Lower leg skin (tissue), 4 donors: ENCODE data around the gene LRRTM3. TPM values are rescaled to one million over a fixed set of nuclear protein-coding genes. Genes with fewer than 3 reads are reported as not detected.

Experiments
- DNase-seq, 2 donors: peaks; one replicate each; pipeline ENCODE4 v3.0.0-alpha.2; 2019; ENCODE audit warnings: low spot score in 2 of 2
- H3K4me3 ChIP-seq: fragments of 200-600 bp; sonication (generic); 2 replicates; pipeline ENCODE4 v1.5.1; 2017; ENCODE audit warnings: mild to moderate bottlenecking, low read depth; ENCODE audit not compliant: poor library complexity, severe bottlenecking
- POLR2A ChIP-seq, 2 donors: fragments of 450-650 bp; IDR thresholded peaks; one replicate each; pipeline ENCODE4 v1.6.1; 2016 to 2017; ENCODE audit warnings: antibody characterized with exemption in 2 of 2, mild to moderate bottlenecking in 1 of 2, moderate library complexity in 1 of 2
- WGBS, 2 donors: methylation state at CpG; one replicate each; pipeline ENCODE4 v1.1.5; 2018; 5-methylcytosine and 5-hydroxymethylcytosine counted together
- intact Hi-C: fragments of 100-400 bp; cut with DNase I; formaldehyde crosslinking; loops from one replicate; pipeline ENCODE4 v1.15.0; 2023; ENCODE audit warnings: low total_unique reads
- total RNA-seq, 4 donors: library from RNA; depleted of rRNA; stranded (reverse); fragments of >200 nt; gene quantifications; one replicate each; pipeline ENCODE4 v1.1.0, GENCODE V29; 2016
- TF ChIP-seq, protein P1 (sequence below), 3 donors: fragments of 450-650 bp; IDR thresholded peaks; one replicate each; pipeline ENCODE4 v1.5.1; 2016; ENCODE audit warnings: antibody characterized with exemption in 3 of 3, mild to moderate bottlenecking in 3 of 3, moderate library complexity in 2 of 3

LRRTM3 gene
- total RNA-seq, 4 donors from 2014 or later: not detected

GRCh38 chr10:67049988-67050387 lies 124.2 kb downstream of the LRRTM3 start:
- no peak for DNase-seq
- intact Hi-C loops: no loop called here
- no peak overlapping the region for H3K4me3 ChIP-seq
- 75 to 78% methylated on average over 3 of the region's 3 CpGs for WGBS, 2 donors
- TF ChIP-seq, protein P1, sequence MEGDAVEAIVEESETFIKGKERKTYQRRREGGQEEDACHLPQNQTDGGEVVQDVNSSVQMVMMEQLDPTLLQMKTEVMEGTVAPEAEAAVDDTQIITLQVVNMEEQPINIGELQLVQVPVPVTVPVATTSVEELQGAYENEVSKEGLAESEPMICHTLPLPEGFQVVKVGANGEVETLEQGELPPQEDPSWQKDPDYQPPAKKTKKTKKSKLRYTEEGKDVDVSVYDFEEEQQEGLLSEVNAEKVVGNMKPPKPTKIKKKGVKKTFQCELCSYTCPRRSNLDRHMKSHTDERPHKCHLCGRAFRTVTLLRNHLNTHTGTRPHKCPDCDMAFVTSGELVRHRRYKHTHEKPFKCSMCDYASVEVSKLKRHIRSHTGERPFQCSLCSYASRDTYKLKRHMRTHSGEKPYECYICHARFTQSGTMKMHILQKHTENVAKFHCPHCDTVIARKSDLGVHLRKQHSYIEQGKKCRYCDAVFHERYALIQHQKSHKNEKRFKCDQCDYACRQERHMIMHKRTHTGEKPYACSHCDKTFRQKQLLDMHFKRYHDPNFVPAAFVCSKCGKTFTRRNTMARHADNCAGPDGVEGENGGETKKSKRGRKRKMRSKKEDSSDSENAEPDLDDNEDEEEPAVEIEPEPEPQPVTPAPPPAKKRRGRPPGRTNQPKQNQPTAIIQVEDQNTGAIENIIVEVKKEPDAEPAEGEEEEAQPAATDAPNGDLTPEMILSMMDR (IDR thresholded peaks at IDR 0.05): no peak
- TF ChIP-seq POLR2A (IDR thresholded peaks at IDR 0.05): no peak

DNA sequence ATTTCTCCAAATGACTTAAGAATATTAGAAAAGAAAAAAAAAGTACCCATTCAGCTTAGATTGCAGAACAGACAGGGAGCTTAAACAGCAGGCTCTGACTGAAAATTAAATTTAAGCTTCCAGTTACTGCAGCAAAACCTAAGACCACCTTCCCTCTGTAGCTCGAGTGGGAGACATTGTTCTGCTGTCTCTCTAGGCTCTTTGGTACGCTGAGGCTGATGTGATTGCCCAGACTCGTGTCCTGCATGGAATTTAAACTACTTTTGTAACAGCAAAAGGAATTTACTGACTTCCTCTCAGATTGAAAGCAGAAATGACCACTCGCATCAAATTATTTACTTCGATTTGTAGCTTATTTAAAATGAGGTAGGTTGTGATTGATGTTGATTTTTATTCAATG lies 124.6 kb downstream of the LRRTM3 start:
- intact Hi-C loops: no loop called here
- WGBS, 2 donors: 62 to 66% methylated on average over 5 of the region's 5 CpGs
- no peak overlapping the region for H3K4me3 ChIP-seq
- DNase-seq: no peak
- TF ChIP-seq, protein P1 (IDR thresholded peaks at IDR 0.05): no peak
- TF ChIP-seq POLR2A (IDR thresholded peaks at IDR 0.05): no peak

- H3K4me3 ChIP-seq: no peak overlapping the region
- intact Hi-C loops: no loop called here
- 88 to 94% methylated on average over 1 of the region's 1 CpG for WGBS, 2 donors
- TF ChIP-seq, protein P1 (IDR thresholded peaks at IDR 0.05): no peak
- TF ChIP-seq POLR2A (IDR thresholded peaks at IDR 0.05): no peak
- no peak for DNase-seq
These were observed 146.8 kb downstream of the LRRTM3 start for GRCh38 chr10:67072654-67073053.

DNA sequence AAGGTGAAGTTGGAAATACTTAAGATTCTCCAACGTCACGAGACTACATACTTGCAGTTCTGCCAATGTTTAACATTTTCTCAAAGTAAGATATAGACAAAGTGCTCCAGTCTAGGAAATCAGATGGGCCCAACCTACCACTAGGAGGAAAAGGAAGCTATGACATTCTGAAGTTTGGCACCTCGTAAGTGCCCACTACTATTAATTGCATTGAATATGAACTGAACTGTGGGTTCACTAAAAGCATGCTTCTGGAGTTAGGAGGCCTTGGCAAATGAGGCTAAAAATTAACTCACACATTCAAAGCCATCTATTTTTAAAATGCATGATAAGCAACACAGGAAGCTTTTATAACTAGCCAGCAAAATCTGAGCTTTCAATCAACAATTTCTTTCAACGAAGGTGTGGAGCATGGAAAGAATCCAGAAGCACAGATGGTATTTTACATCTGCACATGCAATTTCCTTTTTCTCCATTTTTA lies 149.7 kb downstream of the LRRTM3 start:
- no peak for DNase-seq
- intact Hi-C loops: no loop called here
- H3K4me3 ChIP-seq: no peak overlapping the region
- WGBS, 2 donors: 40 to 54% methylated on average over 4 of the region's 4 CpGs
- no peak for TF ChIP-seq POLR2A (IDR thresholded peaks at IDR 0.05)
- TF ChIP-seq, protein P1 (IDR thresholded peaks at IDR 0.05): no peak

DNA sequence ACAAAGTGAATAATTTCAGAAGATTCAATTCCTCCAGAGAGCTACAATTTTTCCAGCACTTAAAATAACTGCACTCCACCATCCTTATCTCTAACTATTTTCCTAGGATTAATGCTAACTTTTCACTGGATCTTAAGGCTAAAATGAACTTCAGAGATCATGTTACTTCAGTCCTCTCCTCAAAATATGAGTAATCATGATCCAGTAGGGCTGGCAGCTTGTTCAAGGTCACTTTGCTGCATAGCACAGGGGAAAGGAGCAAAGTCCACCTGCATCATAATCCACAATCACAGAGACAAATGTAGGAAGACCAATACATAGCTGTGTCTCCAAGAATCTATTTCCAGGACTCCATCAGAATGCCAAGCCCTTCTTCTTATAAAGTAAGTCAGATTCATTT lies 150.3 kb downstream of the LRRTM3 start:
- TF ChIP-seq POLR2A (IDR thresholded peaks at IDR 0.05): no peak
- TF ChIP-seq, protein P1 (IDR thresholded peaks at IDR 0.05): no peak
- DNase-seq: no peak
- H3K4me3 ChIP-seq: no peak overlapping the region
- intact Hi-C loops: no loop called here

- 83% methylated on average over 1 of the region's 1 CpG for WGBS, 2 donors
These were observed 151.5 kb downstream of the LRRTM3 start for GRCh38 chr10:67077376-67077775.

More at GRCh38 chr10:67077376-67077775, 151.5 kb downstream of the LRRTM3 start:
- H3K4me3 ChIP-seq: no peak overlapping the region
- no peak for DNase-seq
- intact Hi-C loops: no loop called here
- TF ChIP-seq, protein P1 (IDR thresholded peaks at IDR 0.05): no peak
- no peak for TF ChIP-seq POLR2A (IDR thresholded peaks at IDR 0.05)
